Measurements from ENCODE around the gene A1BG. TPM values are rescaled to one million over a fixed set of nuclear protein-coding genes. Genes with fewer than 3 reads are reported as not detected.
A peak's percentile ranks its signal among the peaks of the same experiment; 100 is the strongest.

The A1BG gene
- total RNA-seq, 2 experiments from 2014 or later = 26.9 to 47.2 TPM

DNA sequence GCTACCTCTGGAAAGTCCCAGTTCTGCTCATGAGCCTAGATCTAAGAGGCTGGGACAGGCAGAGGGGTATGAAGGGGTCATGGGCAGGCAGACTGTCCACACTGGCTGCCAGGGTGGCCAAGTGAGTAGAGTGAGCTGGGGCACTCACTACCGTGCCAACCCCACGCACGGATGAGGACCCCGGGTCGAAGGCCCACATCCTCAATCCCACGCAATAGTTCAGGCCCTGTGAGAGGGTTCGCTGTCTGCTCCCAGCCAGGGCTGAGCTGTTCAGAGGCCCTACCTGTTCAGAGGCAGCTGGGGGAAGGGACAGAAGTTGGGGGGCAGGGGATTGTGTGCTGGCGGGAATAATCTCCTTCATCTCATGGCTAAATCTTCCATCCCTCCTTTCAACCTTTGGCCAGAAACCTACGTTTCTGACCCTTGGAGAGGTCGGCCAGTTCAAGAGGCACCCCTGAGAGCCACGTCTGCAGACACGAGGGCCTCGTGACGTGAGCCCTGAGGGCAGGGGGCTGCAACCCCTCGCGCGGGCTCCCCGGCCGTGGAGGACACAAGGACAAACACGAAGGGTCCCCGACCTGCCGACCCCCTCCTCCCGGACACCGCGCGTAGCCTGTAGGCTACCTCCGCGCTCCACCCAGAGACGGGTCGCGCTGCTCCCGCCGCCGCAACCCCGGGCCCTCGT is 32.7 kb upstream of the A1BG start:
- DNase-seq (ENCODE audit: low spot score) = no peak

DNA sequence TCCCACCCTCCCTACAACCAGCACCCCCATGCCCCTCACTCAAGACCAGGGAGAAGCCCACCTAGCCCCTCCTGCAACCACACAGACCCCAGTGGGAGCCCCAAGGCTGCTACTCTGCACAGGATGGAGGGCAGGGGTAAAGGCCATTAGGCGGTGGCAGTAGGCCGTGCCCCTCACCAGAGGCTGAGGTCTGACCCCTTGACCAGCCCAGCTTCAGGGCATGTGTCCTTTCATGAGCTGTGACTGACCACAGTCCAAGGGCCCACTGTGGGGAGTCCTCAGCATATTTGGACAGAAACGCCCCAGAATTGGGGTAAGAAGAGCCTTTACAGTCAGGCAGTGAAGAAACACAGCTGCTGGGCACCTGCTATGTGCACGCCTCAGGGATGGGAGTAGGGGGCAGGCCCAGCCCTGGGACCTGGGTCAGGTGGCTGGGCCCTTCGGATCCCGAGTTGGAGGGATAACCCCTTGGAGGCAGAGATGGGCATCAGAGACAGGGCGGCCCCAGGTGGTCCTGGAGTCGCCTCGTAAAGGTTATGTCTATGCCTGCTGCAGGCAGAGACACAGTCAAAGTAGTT is 32.1 kb upstream of the A1BG start:
- CTCF ChIA-PET (ENCODE audit: unreplicated experiment) = no interaction called here
- intact Hi-C loops (cut with micrococcal nuclease; ENCODE audit: unreplicated experiment) = no loop called here
- H2AFZ ChIP-seq (ENCODE audit: low read length) = no peak overlapping the region
- peaks cover 19% of the 10 kb centered on the region; the same call in 1 of the 2 replicates for H4K20me1 ChIP-seq (ENCODE audit: insufficient read depth, low read length)
- peaks cover 34% of the 10 kb centered on the region for H3K79me2 ChIP-seq (ENCODE audit: insufficient read depth, low read depth, low read length)
- H3K4me2 ChIP-seq (ENCODE audit: low read length) = peak overlapping the region; percentile 93
- no peaks in the 10 kb centered on the region for H3K9me3 ChIP-seq (ENCODE audit: low read length)
- peaks cover 42% of the 10 kb centered on the region for H3K4me1 ChIP-seq (ENCODE audit: insufficient read depth, low read length, poor library complexity, severe bottlenecking)
- H3K27ac ChIP-seq (ENCODE audit: low read depth, low read length, poor library complexity, severe bottlenecking) = peak overlapping the region; percentile 78
- H3K9me2 ChIP-seq (ENCODE audit: insufficient read depth, low read length) = no peaks in the 10 kb centered on the region
- TF ChIP-seq, protein P1, sequence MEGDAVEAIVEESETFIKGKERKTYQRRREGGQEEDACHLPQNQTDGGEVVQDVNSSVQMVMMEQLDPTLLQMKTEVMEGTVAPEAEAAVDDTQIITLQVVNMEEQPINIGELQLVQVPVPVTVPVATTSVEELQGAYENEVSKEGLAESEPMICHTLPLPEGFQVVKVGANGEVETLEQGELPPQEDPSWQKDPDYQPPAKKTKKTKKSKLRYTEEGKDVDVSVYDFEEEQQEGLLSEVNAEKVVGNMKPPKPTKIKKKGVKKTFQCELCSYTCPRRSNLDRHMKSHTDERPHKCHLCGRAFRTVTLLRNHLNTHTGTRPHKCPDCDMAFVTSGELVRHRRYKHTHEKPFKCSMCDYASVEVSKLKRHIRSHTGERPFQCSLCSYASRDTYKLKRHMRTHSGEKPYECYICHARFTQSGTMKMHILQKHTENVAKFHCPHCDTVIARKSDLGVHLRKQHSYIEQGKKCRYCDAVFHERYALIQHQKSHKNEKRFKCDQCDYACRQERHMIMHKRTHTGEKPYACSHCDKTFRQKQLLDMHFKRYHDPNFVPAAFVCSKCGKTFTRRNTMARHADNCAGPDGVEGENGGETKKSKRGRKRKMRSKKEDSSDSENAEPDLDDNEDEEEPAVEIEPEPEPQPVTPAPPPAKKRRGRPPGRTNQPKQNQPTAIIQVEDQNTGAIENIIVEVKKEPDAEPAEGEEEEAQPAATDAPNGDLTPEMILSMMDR (conservative IDR thresholded peaks at IDR 0.05; ENCODE audit: low read length) = no peak
- no peak for TF ChIP-seq EZH2phosphoT487 (IDR thresholded peaks at IDR 0.05; ENCODE audit: borderline replicate concordance, low read depth, low read length)
- no TSS peak for BruUV-seq (replicated peaks)
- POLR2A ChIA-PET = no interaction called here
- no peak for DNase-seq (ENCODE audit: low spot score)
- peak overlapping the region; percentile 100 for H3K4me3 ChIP-seq (ENCODE audit: low read depth, low read length, poor library complexity, severe bottlenecking)
- H3K36me3 ChIP-seq (ENCODE audit: insufficient read depth, low read length) = peaks cover 29% of the 10 kb centered on the region

More for the DNA sequence above, 32.7 kb upstream of the A1BG start:
- Histone ChIP-seq H3K27ac (ENCODE audit: low read depth, low read length, poor library complexity, severe bottlenecking) (peak overlapping the region; percentile 78), H3K9me3 (ENCODE audit: low read length) (no peaks in the 10 kb centered on the region), H4K20me1 (ENCODE audit: insufficient read depth, low read length) (peaks cover 23% of the 10 kb centered on the region), H3K4me3 (ENCODE audit: low read depth, low read length, poor library complexity, severe bottlenecking) (peak overlapping the region; percentile 100), H3K4me2 (ENCODE audit: low read length) (peak overlapping the region; percentile 93), H3K9me2 (ENCODE audit: insufficient read depth, low read length) (no peaks in the 10 kb centered on the region), H2AFZ (ENCODE audit: low read length) (peak overlapping the region; percentile 34; the same call in 1 of the 2 replicates), H3K36me3 (ENCODE audit: insufficient read depth, low read length) (peaks cover 35% of the 10 kb centered on the region), H3K4me1 (ENCODE audit: insufficient read depth, low read length, poor library complexity, severe bottlenecking) (peaks cover 42% of the 10 kb centered on the region), H3K79me2 (ENCODE audit: insufficient read depth, low read depth, low read length) (peaks cover 40% of the 10 kb centered on the region)
- no peak for TF ChIP-seq EZH2phosphoT487 (IDR thresholded peaks at IDR 0.05; ENCODE audit: borderline replicate concordance, low read depth, low read length)
- TF ChIP-seq, protein P1 (conservative IDR thresholded peaks at IDR 0.05; ENCODE audit: low read length) = no peak
- no TSS peak for BruUV-seq (replicated peaks)
- POLR2A ChIA-PET = no interaction called here
- intact Hi-C loops (cut with micrococcal nuclease; ENCODE audit: unreplicated experiment) = no loop called here
- CTCF ChIA-PET (ENCODE audit: unreplicated experiment) = no interaction called here

DNA sequence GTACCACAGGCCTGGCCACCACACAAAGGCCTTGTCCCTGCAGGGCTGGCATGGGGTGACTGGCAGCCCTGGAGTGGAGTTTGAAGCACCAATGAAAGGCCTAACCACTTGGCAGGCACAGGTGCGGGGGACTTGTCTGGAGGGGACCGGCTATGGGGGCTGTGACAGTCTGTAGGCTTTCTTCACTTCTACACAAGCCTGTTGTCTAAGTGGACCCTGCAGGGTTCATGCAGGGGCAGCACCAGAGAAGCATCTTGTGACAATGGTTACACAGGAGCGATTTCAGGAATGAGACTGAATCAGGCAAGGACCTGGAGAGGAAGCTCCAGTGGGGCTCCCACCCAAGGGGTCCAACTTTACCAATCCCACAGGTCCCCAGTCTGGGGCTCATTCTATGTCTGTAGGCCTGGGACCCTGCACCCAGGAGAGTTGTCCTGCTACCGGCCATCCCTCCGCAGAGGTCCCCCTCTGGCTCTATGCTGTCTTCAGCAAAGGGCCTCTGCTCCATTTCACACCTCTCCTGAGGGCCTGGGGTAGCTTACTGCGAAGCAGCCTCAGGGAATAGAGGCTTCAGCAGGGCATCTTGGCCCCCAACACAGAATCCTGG is 29.8 kb upstream of the A1BG start:
- Histone ChIP-seq H4K20me1 (ENCODE audit: insufficient read depth, low read length) (peaks cover 8% of the 10 kb centered on the region; the same call in 1 of the 2 replicates), H2AFZ (ENCODE audit: low read length) (no peak overlapping the region), H3K4me3 (ENCODE audit: low read depth, low read length, poor library complexity, severe bottlenecking) (no peak overlapping the region), H3K79me2 (ENCODE audit: insufficient read depth, low read depth, low read length) (peaks cover 11% of the 10 kb centered on the region), H3K9me3 (ENCODE audit: low read length) (no peaks in the 10 kb centered on the region), H3K9me2 (ENCODE audit: insufficient read depth, low read length) (no peaks in the 10 kb centered on the region), H3K4me2 (ENCODE audit: low read length) (no peak overlapping the region), H3K36me3 (ENCODE audit: insufficient read depth, low read length) (peaks cover 9% of the 10 kb centered on the region), H3K27ac (ENCODE audit: low read depth, low read length, poor library complexity, severe bottlenecking) (no peak overlapping the region), H3K4me1 (ENCODE audit: insufficient read depth, low read length, poor library complexity, severe bottlenecking) (peaks cover 42% of the 10 kb centered on the region)
- BruUV-seq (replicated peaks) = no TSS peak
- no peak for DNase-seq (ENCODE audit: low spot score)
- intact Hi-C loops (cut with micrococcal nuclease; ENCODE audit: unreplicated experiment) = no loop called here
- POLR2A ChIA-PET = no interaction called here
- CTCF ChIA-PET (ENCODE audit: unreplicated experiment) = no interaction called here
- TF ChIP-seq EZH2phosphoT487 (IDR thresholded peaks at IDR 0.05; ENCODE audit: borderline replicate concordance, low read depth, low read length) = no peak
- TF ChIP-seq, protein P1 (conservative IDR thresholded peaks at IDR 0.05; ENCODE audit: low read length) = no peak

All from OCI-LY7 (cell line).